Panc1 (cell line): ENCODE measurements around the gene CA5A. TPM values are rescaled to one million over a fixed set of nuclear protein-coding genes. Genes with fewer than 3 reads are reported as not detected.

Experiments
- ATAC-seq: fragments of 200-7000 bp; cut with Tn5 transposase; 2 replicates; pipeline ENCODE4 v1.9.1; 2020; ENCODE audit warnings: mild to moderate bottlenecking, moderate library complexity
- BruUV-seq: library from RNA; stranded (reverse); fragments of 400-500 nt; replicated peaks from 2 replicates; lab custom pipeline; 2021; lab: Mats Ljungman, UMichigan
- CTCF ChIA-PET: fragments of 300-600 bp; sonication (Branson Sonifier 250); formaldehyde crosslinking; loops from one replicate; lab custom pipeline; 2022; ENCODE audit warnings: antibody characterized with exemption; lab: Charles Lee
- POLR2A ChIA-PET: fragments of 300-600 bp; sonication (Branson Sonifier 250); formaldehyde crosslinking; loops from one replicate; lab custom pipeline; 2022; ENCODE audit warnings: antibody characterized with exemption; lab: Charles Lee
- DNase-seq: peaks from one replicate; pipeline ENCODE4 v3.0.0-alpha.2; 2010; ENCODE audit warnings: low read depth, low spot score
- H3K27ac ChIP-seq: 2 replicates; pipeline ENCODE4 v1.5.1; 2011; ENCODE audit warnings: mild to moderate bottlenecking, low read length, inconsistent platforms
- H3K27me3 ChIP-seq: fragments of 200-500 bp; sonication (Bioruptor generic); 2 replicates; pipeline ENCODE4 v1.6.0; 2014; ENCODE audit warnings: low read length, inconsistent platforms; ENCODE audit not compliant: control insufficient read depth, insufficient read depth
- H3K36me3 ChIP-seq: fragments of 200-500 bp; sonication (Bioruptor generic); 2 replicates; pipeline ENCODE4 v1.5.1; 2014; ENCODE audit warnings: inconsistent platforms, mild to moderate bottlenecking, low read length, moderate library complexity; ENCODE audit not compliant: control insufficient read depth, insufficient read depth
- H3K4me1 ChIP-seq: 2 replicates; pipeline ENCODE4 v1.5.1; 2011; ENCODE audit warnings: inconsistent platforms, mild to moderate bottlenecking, low read length, moderate library complexity; ENCODE audit not compliant: control insufficient read depth, insufficient read depth
- H3K4me3 ChIP-seq, 2 experiments: 2 replicates each; pipeline ENCODE4 v1.5.1; 2011 to 2012; ENCODE audit warnings: low read depth in 2 of 2, low read length in 2 of 2, mild to moderate bottlenecking in 2 of 2, inconsistent platforms in 1 of 2, moderate library complexity in 1 of 2
- H3K9me3 ChIP-seq: fragments of 200-500 bp; sonication (Bioruptor generic); 2 replicates; pipeline ENCODE4 v1.5.1; 2014; ENCODE audit warnings: low read depth, mild to moderate bottlenecking, inconsistent platforms, low read length, moderate library complexity; ENCODE audit not compliant: control insufficient read depth, insufficient read depth
- POLR2AphosphoS5 ChIP-seq: IDR thresholded peaks from 2 replicates; pipeline ENCODE4 v1.6.1; 2012; ENCODE audit warnings: mild to moderate bottlenecking, low read depth, low read length, moderate library complexity
- REST ChIP-seq, 2 experiments: IDR thresholded peaks; 2 replicates each; pipeline ENCODE4 v1.6.1; 2011 to 2012; ENCODE audit warnings: low read depth in 2 of 2, control low read depth in 1 of 2, low read length in 1 of 2, mild to moderate bottlenecking in 1 of 2, moderate library complexity in 1 of 2; ENCODE audit not compliant: insufficient read depth in 1 of 2
- SIN3A ChIP-seq: IDR thresholded peaks from 2 replicates; pipeline ENCODE4 v1.6.1; 2012; ENCODE audit warnings: low read depth, mild to moderate bottlenecking, low read length, moderate library complexity, borderline replicate concordance; ENCODE audit not compliant: insufficient read depth
- TCF7L2 ChIP-seq: IDR thresholded peaks from 2 replicates; pipeline ENCODE4 v1.6.1; 2011; ENCODE audit warnings: mild to moderate bottlenecking, low read depth, low read length, inconsistent platforms
- in situ Hi-C: cut with HindIII; loops from 2 replicates; pipeline ENCODE4 v1.10.0; 2016; ENCODE audit warnings: low sequenced_read_pairs, low pct_unique_long_range_greater_than_20kb
- intact Hi-C: fragments of 100-400 bp; cut with micrococcal nuclease; formaldehyde crosslinking; loops from one replicate; pipeline ENCODE4 v1.10.0; 2022; ENCODE audit not compliant: unreplicated experiment
- total RNA-seq: library from RNA; stranded (reverse); gene quantifications from one replicate; pipeline ENCODE4 v1.2.1, GENCODE V29; 2021; ENCODE audit not compliant: unreplicated experiment
- TF ChIP-seq, protein P1 (sequence below): fragments of 450-650 bp; IDR thresholded peaks from 2 replicates; pipeline ENCODE4 v1.5.1; 2017; ENCODE audit warnings: mild to moderate bottlenecking

The CA5A gene
- total RNA-seq, 1 experiment from 2014 or later, result not detected

GRCh38 chr16:87844809-87845208 is 91.5 kb downstream of the CA5A start:
- CTCF ChIA-PET, result no interaction called here
- intact Hi-C loops, result no loop called here
- no TSS peak for BruUV-seq
- in situ Hi-C loops, result no loop called here
- DNase-seq (no peak), ATAC-seq (peak; percentile 2)
- TF ChIP-seq POLR2AphosphoS5, result no peak
- TF ChIP-seq, protein P1, sequence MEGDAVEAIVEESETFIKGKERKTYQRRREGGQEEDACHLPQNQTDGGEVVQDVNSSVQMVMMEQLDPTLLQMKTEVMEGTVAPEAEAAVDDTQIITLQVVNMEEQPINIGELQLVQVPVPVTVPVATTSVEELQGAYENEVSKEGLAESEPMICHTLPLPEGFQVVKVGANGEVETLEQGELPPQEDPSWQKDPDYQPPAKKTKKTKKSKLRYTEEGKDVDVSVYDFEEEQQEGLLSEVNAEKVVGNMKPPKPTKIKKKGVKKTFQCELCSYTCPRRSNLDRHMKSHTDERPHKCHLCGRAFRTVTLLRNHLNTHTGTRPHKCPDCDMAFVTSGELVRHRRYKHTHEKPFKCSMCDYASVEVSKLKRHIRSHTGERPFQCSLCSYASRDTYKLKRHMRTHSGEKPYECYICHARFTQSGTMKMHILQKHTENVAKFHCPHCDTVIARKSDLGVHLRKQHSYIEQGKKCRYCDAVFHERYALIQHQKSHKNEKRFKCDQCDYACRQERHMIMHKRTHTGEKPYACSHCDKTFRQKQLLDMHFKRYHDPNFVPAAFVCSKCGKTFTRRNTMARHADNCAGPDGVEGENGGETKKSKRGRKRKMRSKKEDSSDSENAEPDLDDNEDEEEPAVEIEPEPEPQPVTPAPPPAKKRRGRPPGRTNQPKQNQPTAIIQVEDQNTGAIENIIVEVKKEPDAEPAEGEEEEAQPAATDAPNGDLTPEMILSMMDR, result no peak
- TF ChIP-seq SIN3A, result no peak
- no peak for TF ChIP-seq TCF7L2
- TF ChIP-seq REST (IDR thresholded peaks at IDR 0.05; ENCODE audit: insufficient read depth in 1 of 2, low read depth in 2 of 2, low read length in 1 of 2), result no peak
- no peak overlapping the region for H3K27ac ChIP-seq
- POLR2A ChIA-PET, result no interaction called here
- no peaks in the 10 kb centered on the region; the same call in none of the 2 replicates for H3K36me3 ChIP-seq
- no peak overlapping the region for H3K4me3 ChIP-seq
- H3K9me3 ChIP-seq, result no peaks in the 10 kb centered on the region
- H3K27me3 ChIP-seq, result no peaks in the 10 kb centered on the region
- H3K4me1 ChIP-seq, result peaks cover 36% of the 10 kb centered on the region

GRCh38 chr16:87844120-87844733 is 92.1 kb downstream of the CA5A start:
- no peaks in the 10 kb centered on the region for H3K9me3 ChIP-seq
- intact Hi-C loops, result no loop called here
- no peak overlapping the region for H3K27ac ChIP-seq
- no peak for TF ChIP-seq REST (IDR thresholded peaks at IDR 0.05; ENCODE audit: insufficient read depth in 1 of 2, low read depth in 2 of 2, low read length in 1 of 2)
- no peak for TF ChIP-seq SIN3A
- TF ChIP-seq POLR2AphosphoS5, result no peak
- TF ChIP-seq, protein P1, result no peak; the same call in 1 of the 2 replicates
- no peak for TF ChIP-seq TCF7L2
- peaks cover 36% of the 10 kb centered on the region for H3K4me1 ChIP-seq
- H3K36me3 ChIP-seq, result no peaks in the 10 kb centered on the region; the same call in 1 of the 2 replicates
- CTCF ChIA-PET, result no interaction called here
- no peak overlapping the region for H3K4me3 ChIP-seq
- in situ Hi-C loops, result no loop called here
- no peaks in the 10 kb centered on the region for H3K27me3 ChIP-seq
- BruUV-seq, result no TSS peak
- no peak for ATAC-seq
- POLR2A ChIA-PET, result no interaction called here
- no peak for DNase-seq
